SK-N-SH (cell line): ENCODE results near the gene MRPL49. TPM values are rescaled to one million over a fixed set of nuclear protein-coding genes. Genes with fewer than 3 reads are reported as not detected.

Source experiments
- CTCF ChIA-PET: fragments of 300-600, 350-600 bp; formaldehyde crosslinking; extraction: SDS; loops from one replicate; lab custom pipeline; 2021; lab: Yijun Ruan, JAX
- POLR2A ChIA-PET: fragments of 350-600 bp; sonication (Branson Sonifier 250); formaldehyde crosslinking; extraction: SDS; loops from one replicate; lab custom pipeline; 2020; ENCODE audit warnings: antibody characterized with exemption, inconsistent platforms; lab: Yijun Ruan, JAX
- DNase-seq: peaks from one replicate; pipeline ENCODE4 v3.0.0; 2012
- H2AFZ ChIP-seq: fragments of 200-600 bp; sonication (generic); 2 replicates; pipeline ENCODE4 v1.8.1; 2016; ENCODE audit warnings: antibody characterized with exemption, mild to moderate bottlenecking, low read depth
- H3F3A ChIP-seq: fragments of 200-600 bp; sonication (generic); replicated peaks from 2 replicates; pipeline ENCODE3; 2016; ENCODE audit warnings: antibody characterized with exemption, mild to moderate bottlenecking; ENCODE audit not compliant: insufficient read depth
- H3K27ac ChIP-seq, 2 experiments: fragments of 200-500 bp in 1 of 2; fragments of 200-600 bp in 1 of 2; sonication (Bioruptor generic) in 1 of 2; sonication (generic), shearing (Covaris generic) in 1 of 2; 2 replicates each; pipeline versions ENCODE4 v1.5.1 to v1.6.1; 2014 to 2016; ENCODE audit warnings: low read depth in 2 of 2, inconsistent platforms in 1 of 2, low read length in 1 of 2, mild to moderate bottlenecking in 1 of 2, mixed read lengths in 1 of 2
- H3K27me3 ChIP-seq: fragments of 200-600 bp; sonication (generic), shearing (Covaris generic); 2 replicates; pipeline ENCODE4 v1.6.1; 2016; ENCODE audit warnings: mixed run types; ENCODE audit not compliant: insufficient read depth
- H3K36me3 ChIP-seq, 2 experiments: fragments of 200-500 bp in 1 of 2; fragments of 200-600 bp in 1 of 2; sonication (Bioruptor generic) in 1 of 2; sonication (generic) in 1 of 2; replicated peaks in 1 of 2; 2 replicates each; pipeline versions ENCODE3 to v1.5.1; 2014 to 2016; ENCODE audit warnings: low read length in 1 of 2, mild to moderate bottlenecking in 1 of 2; ENCODE audit not compliant: insufficient read depth in 2 of 2, control insufficient read depth in 1 of 2
- H3K4me1 ChIP-seq, 2 experiments: fragments of 200-500 bp in 1 of 2; fragments of 200-600 bp in 1 of 2; sonication (Bioruptor generic) in 1 of 2; sonication (generic), shearing (Covaris generic) in 1 of 2; 2 replicates each; pipeline versions ENCODE4 v1.5.1 to v1.6.1; 2014 to 2016; ENCODE audit warnings: low read depth in 1 of 2, low read length in 1 of 2, mixed run types in 1 of 2; ENCODE audit not compliant: insufficient read depth in 2 of 2, control insufficient read depth in 1 of 2
- H3K4me2 ChIP-seq: fragments of 200-600 bp; sonication (generic), shearing (Covaris generic); 2 replicates; pipeline ENCODE4 v1.6.1; 2017; ENCODE audit warnings: mixed run types
- H3K4me3 ChIP-seq, 2 experiments: fragments of 200-500 bp in 1 of 2; fragments of 200-600 bp in 1 of 2; sonication (Bioruptor generic) in 1 of 2; sonication (generic), shearing (Covaris generic) in 1 of 2; 2 replicates each; pipeline versions ENCODE4 v1.5.1 to v1.8.1; 2014 to 2016; ENCODE audit warnings: low read depth in 2 of 2, inconsistent platforms in 1 of 2, low read length in 1 of 2, mild to moderate bottlenecking in 1 of 2, mixed read lengths in 1 of 2, moderate library complexity in 1 of 2
- H3K79me2 ChIP-seq: fragments of 200-600 bp; sonication (generic); 2 replicates; pipeline ENCODE4 v1.8.1; 2017; ENCODE audit warnings: mild to moderate bottlenecking; ENCODE audit not compliant: insufficient read depth
- H3K9ac ChIP-seq: fragments of 200-600 bp; sonication (generic); 2 replicates; pipeline ENCODE4 v1.6.1; 2017; ENCODE audit warnings: mixed run types
- H3K9me2 ChIP-seq: fragments of 200-600 bp; sonication (generic); 2 replicates; pipeline ENCODE4 v1.6.1; 2017; ENCODE audit warnings: mixed run types
- H3K9me3 ChIP-seq: fragments of 200-600 bp; sonication (generic); 2 replicates; pipeline ENCODE4 v1.6.1; 2017; ENCODE audit warnings: mixed run types, mild to moderate bottlenecking, moderate library complexity
- H4K20me1 ChIP-seq: fragments of 200-600 bp; sonication (generic); 2 replicates; pipeline ENCODE4 v1.6.1; 2017; ENCODE audit warnings: mild to moderate bottlenecking, mixed run types; ENCODE audit not compliant: insufficient read depth
- CHD2 ChIP-seq: fragments of 150-350 bp; IDR thresholded peaks from 2 replicates; pipeline ENCODE4 v1.6.1; 2018; ENCODE audit warnings: low read length; ENCODE audit not compliant: partially characterized antibody
- ELF1 ChIP-seq: IDR thresholded peaks from 2 replicates; pipeline ENCODE4 v1.4.0; 2012
- EZH2phosphoT487 ChIP-seq: fragments of 200-600 bp; sonication (generic); IDR thresholded peaks from 2 replicates; pipeline ENCODE4 v1.6.1; 2017; ENCODE audit warnings: low read depth, mixed run types, mild to moderate bottlenecking, antibody characterized with exemption, moderate library complexity, borderline replicate concordance
- FOXJ3 ChIP-seq: sonication (generic); formaldehyde crosslinking; IDR thresholded peaks from 2 replicates; pipeline ENCODE4 v1.5.1; 2020; ENCODE audit warnings: mild to moderate bottlenecking, missing genetic modification reagents
- FOXM1 ChIP-seq: IDR thresholded peaks from 2 replicates; pipeline ENCODE4 v1.4.0; 2012; ENCODE audit warnings: low read depth, mild to moderate bottlenecking
- GABPA ChIP-seq: IDR thresholded peaks from 2 replicates; pipeline ENCODE4 v1.4.0; 2012; ENCODE audit warnings: low read depth, mild to moderate bottlenecking
- GATA2 ChIP-seq: sonication (generic); formaldehyde crosslinking; IDR thresholded peaks from 2 replicates; pipeline ENCODE4 v1.5.0; 2020; ENCODE audit warnings: mild to moderate bottlenecking, missing genetic modification reagents
- MAX ChIP-seq: IDR thresholded peaks from 2 replicates; pipeline ENCODE4 v1.4.0; 2012; ENCODE audit warnings: low read depth
- MEF2A ChIP-seq: IDR thresholded peaks from 2 replicates; pipeline ENCODE4 v1.4.0; 2012; ENCODE audit warnings: low read depth, borderline replicate concordance
- MXI1 ChIP-seq: IDR thresholded peaks from 2 replicates; pipeline ENCODE4 v1.6.1; 2012; ENCODE audit warnings: mild to moderate bottlenecking, low read depth, low read length, improper control_type of control experiment
- NFIC ChIP-seq: IDR thresholded peaks from 2 replicates; pipeline ENCODE4 v1.4.0; 2012; ENCODE audit warnings: borderline replicate concordance
- NRF1 ChIP-seq: IDR thresholded peaks from 2 replicates; pipeline ENCODE4 v1.6.1; 2012; ENCODE audit warnings: low read depth, mild to moderate bottlenecking, low read length
- POLR2AphosphoS5 ChIP-seq: IDR thresholded peaks from 2 replicates; pipeline ENCODE4 v1.6.1; 2012; ENCODE audit warnings: low read depth, low read length
- RAD21 ChIP-seq: IDR thresholded peaks from 2 replicates; pipeline ENCODE4 v1.6.1; 2012; ENCODE audit warnings: mild to moderate bottlenecking, low read length
- REST ChIP-seq: IDR thresholded peaks from 2 replicates; pipeline ENCODE4 v1.6.1; 2012; ENCODE audit warnings: mild to moderate bottlenecking, low read depth, low read length, moderate library complexity
- RFX5 ChIP-seq: IDR thresholded peaks from 2 replicates; pipeline ENCODE4 v1.6.1; 2012; ENCODE audit warnings: mild to moderate bottlenecking, improper control_type of control experiment, low read length
- SIN3A ChIP-seq: IDR thresholded peaks from 2 replicates; pipeline ENCODE4 v1.6.1; 2012; ENCODE audit warnings: low read depth, mild to moderate bottlenecking, low read length, moderate library complexity, borderline replicate concordance
- SMC3 ChIP-seq: IDR thresholded peaks from 2 replicates; pipeline ENCODE4 v1.6.1; 2012; ENCODE audit warnings: low read depth, low read length, improper control_type of control experiment
- TEAD4 ChIP-seq: IDR thresholded peaks from 2 replicates; pipeline ENCODE4 v1.4.0; 2012; ENCODE audit warnings: mild to moderate bottlenecking, borderline replicate concordance; ENCODE audit not compliant: insufficient read depth
- YY1 ChIP-seq: IDR thresholded peaks from 2 replicates; pipeline ENCODE4 v1.4.0; 2012; ENCODE audit warnings: low read depth, mild to moderate bottlenecking
- WGBS: methylation state at CpG from one replicate; pipeline ENCODE4 v1.1.6; 2017; ENCODE audit warnings: low lambda C conversion rate; 5-methylcytosine and 5-hydroxymethylcytosine counted together
- polyA plus RNA-seq, 3 experiments: library from polyadenylated mRNA; depleted of rRNA; stranded (reverse); fragments of >200 nt; gene quantifications; 2 replicates each; pipeline ENCODE4 v1.2.3, GENCODE V29; 2012

Gene MRPL49
- polyA plus RNA-seq, 1 of the 3 experiments (the other 2 are of a cell fraction) = 56.7 TPM

GRCh38 chr11:65141896-65142494 is 19.9 kb downstream of the MRPL49 start:
- ChIA-PET CTCF (no interaction called here), POLR2A (no interaction called here)
- H3K9me2 ChIP-seq = no peaks in the 10 kb centered on the region
- TF ChIP-seq RAD21 (no peak), FOXM1 (no peak), NRF1 (no peak), REST (no peak), MXI1 (no peak)
- no peak overlapping the region for H3K27ac ChIP-seq
- H3K27me3 ChIP-seq = 0 out of 2 replicates have a peak, but pooled peaks cover 6% of the 10 kb centered on the region
- WGBS = 64% methylated on average over 7 of the region's 7 CpGs
- H3F3A ChIP-seq = no peaks in the 10 kb centered on the region
- H3K4me2 ChIP-seq = no peak overlapping the region
- no peaks in the 10 kb centered on the region for H3K4me1 ChIP-seq
- H4K20me1 ChIP-seq = no peaks in the 10 kb centered on the region
- H3K79me2 ChIP-seq = no peaks in the 10 kb centered on the region
- H3K9me3 ChIP-seq = no peaks in the 10 kb centered on the region
- no peak overlapping the region for H3K4me3 ChIP-seq
- H3K36me3 ChIP-seq = no peaks in the 10 kb centered on the region
- H2AFZ ChIP-seq = no peak overlapping the region
- H3K9ac ChIP-seq = no peak overlapping the region
- DNase-seq = no peak

GRCh38 chr11:65147352-65148075 is 25.4 kb downstream of the MRPL49 start:
- Histone ChIP-seq H3F3A (peaks cover 14% of the 10 kb centered on the region), H3K9ac (no peak overlapping the region), H2AFZ (no peak overlapping the region), H3K4me3 (no peak overlapping the region), H3K4me1 (peaks cover 11% of the 10 kb centered on the region in 2 experiments; a peak in 2 of 4 replicates), H3K27me3 (no peaks in the 10 kb centered on the region), H4K20me1 (no peaks in the 10 kb centered on the region), H3K36me3 (no peaks in the 10 kb centered on the region), H3K27ac (no peak overlapping the region), H3K9me2 (no peaks in the 10 kb centered on the region), H3K9me3 (no peaks in the 10 kb centered on the region), H3K79me2 (no peaks in the 10 kb centered on the region), H3K4me2 (no peak overlapping the region)
- 20% methylated on average over 2 of the region's 2 CpGs for WGBS
- DNase-seq = no peak
- POLR2A ChIA-PET = no interaction called here
- CTCF ChIA-PET = interaction anchor here (0.9 to 3.8 kb wide), 5 partner anchors 9 to 168 kb away, joined by 3 to 13 read pairs (median 4); no protein-coding TSS in a partner anchor
- TF ChIP-seq FOXJ3 (CRISPR knock-in tag) = no peak
- TF ChIP-seq RFX5 = no peak
- no peak for TF ChIP-seq GATA2
- no peak for TF ChIP-seq REST
- TF ChIP-seq CHD2 = no peak
- TF ChIP-seq SIN3A = no peak
- no peak for TF ChIP-seq GABPA
- TF ChIP-seq MAX = no peak
- no peak for TF ChIP-seq SMC3
- no peak for TF ChIP-seq RAD21
- no peak for TF ChIP-seq TEAD4
- TF ChIP-seq ELF1 = no peak
- TF ChIP-seq EZH2phosphoT487 = no peak
- no peak for TF ChIP-seq NFIC
- no peak for TF ChIP-seq POLR2AphosphoS5
- no peak for TF ChIP-seq YY1
- TF ChIP-seq MEF2A = no peak
